GM19328 (cell line): ENCODE data around the gene PCDH1.

ENCODE experiments used
- ATAC-seq: cut with Tn5 transposase; IDR thresholded peaks from one replicate; pipeline ENCODE4 v1.9.1; 2021; ENCODE audit warnings: mild to moderate bottlenecking, moderate library complexity; ENCODE audit not compliant: unreplicated experiment

The PCDH1 gene

DNA sequence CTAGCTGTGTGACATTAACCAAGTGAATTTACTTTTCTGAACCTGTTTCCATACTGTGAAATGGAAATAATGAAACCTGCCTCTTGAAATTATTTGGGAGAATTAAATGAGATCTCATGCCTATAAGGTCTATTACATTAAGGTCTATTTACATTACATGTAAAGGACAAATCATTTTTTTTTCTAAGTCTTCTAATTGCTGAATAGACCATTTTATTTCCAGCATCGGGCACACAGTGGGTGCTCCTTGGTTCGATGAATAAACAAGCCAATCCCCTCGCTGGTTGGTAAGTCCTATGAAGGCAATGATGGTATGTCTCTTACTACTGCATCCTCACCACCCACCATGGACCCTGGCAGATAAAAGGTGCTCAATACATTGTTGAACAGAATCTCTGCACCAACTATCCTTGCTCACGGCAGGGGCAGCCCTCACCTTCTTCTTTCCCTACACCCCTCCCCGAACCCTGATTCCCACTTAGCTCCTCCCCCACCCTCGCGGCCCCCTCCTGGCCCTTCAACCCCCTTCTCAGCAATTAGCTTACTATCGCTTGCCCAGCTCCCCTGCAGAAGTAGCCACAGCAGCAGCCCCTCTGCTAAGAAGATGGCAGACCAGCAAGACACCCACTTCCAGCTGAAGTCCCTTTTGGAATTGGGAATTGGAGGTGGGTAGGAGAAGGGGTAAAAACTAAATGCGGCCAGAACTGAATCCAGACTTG, 3.0 kb downstream of the PCDH1 start:
- ATAC-seq = no peak

DNA sequence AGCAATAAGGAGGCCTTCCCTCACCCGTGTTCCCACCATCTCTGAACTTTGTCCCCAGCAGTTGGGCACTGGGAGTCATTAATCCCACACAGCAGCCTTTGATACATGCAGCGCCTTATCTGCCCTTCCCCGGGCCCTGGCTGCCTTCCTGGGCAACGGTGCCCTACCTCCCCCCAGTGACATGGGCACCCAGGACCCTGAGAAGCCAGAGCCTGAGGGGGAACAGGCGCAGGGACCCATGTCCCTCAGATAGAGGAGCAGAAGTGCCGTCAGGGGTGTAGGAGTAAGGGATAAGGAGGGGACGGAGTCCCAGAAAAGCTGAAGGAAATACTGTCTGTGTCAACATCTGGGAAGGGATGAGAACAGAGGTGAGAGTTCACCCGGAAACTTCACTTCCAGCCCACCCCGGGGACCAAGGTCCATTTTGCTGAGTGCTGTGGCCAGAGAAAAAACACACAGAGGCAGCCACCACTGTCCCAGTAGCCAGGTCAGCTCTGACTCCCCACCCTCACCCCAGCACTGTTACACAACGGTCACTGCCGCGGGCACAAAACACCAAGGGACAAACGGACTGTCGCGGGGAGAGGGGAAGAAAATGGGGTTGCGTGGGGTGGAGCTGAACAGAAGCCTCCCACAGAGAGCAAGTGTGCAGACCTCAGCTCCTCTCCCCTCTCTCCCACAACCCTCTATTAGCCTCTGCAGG, 3.8 kb downstream of the PCDH1 start:
- no peak for ATAC-seq

DNA sequence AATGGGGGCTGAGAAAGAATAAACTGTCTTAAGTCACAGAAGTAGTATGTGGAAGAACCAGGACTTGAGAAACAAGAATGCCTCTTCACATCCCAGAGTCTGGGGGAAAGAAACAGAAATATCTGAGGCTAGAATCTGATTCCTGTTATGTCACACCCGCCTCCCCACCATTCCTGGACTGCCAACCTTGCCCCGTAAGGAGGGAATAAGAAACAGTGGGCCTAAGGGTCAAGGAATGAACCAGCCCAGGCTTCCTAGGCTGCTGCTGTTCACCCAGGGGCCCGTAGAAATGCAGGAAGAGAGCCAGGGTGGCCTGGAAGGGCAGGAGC, 4.3 kb downstream of the PCDH1 start:
- ATAC-seq = no peak

DNA sequence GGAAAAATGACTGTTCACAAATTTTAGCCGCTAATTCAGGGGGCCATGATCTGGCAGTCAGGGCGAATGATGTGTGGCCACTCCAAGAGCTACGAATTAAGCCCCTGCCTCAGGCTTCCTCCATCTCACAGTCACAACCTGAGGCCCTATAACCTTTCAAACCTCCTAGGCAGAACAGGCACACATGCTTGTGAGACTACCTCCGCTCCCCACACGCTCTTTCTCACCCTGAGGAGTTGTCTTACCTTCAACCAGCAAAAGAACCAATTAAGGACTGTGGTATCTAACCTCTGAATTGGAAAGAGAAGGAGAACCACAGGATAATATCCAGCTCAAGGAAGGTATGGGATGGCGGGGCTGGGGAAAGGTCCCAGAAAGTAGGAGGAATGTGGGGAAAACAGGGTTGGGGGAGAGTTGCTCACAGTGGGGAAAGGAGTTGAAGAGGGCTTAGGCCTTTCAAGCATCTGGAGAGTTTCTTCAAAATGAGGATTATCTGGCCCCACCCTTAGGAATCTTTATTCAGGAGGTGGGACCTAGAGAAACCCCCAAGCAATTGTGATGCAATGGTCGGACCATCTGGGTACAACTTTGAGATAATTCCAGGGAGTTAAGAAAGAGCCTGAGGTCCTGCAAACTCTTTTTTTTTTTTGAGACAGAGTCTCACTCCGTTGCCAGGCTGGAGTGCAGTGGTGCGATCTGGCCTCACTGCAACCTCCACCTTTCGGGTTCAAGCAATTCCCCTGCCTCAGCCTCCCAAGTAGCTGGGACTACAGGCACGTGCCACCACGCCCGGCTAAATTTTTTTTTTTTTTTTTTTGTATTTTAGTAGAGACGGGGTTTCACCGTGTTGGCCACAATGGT, 5.5 kb downstream of the PCDH1 start:
- ATAC-seq = no peak

DNA sequence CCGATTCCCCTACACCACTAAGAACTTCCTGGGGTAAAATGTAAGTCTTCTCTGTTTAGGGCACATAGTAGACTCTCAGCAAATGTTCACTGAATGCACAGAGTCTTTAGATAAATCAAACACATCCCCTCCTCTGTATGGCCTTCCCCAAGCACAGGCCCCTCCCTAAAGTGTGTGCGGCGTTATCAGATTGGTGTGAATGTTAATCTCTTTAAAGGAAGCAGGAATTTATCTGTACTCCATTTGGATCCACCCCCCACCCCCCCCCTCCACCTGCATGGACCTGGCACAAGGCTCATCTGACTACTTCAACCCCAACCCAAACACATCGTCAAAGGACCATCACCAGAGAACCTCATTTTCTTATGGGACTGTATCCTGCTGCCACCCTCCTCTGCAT, 6.3 kb downstream of the PCDH1 start:
- ATAC-seq = no peak

DNA sequence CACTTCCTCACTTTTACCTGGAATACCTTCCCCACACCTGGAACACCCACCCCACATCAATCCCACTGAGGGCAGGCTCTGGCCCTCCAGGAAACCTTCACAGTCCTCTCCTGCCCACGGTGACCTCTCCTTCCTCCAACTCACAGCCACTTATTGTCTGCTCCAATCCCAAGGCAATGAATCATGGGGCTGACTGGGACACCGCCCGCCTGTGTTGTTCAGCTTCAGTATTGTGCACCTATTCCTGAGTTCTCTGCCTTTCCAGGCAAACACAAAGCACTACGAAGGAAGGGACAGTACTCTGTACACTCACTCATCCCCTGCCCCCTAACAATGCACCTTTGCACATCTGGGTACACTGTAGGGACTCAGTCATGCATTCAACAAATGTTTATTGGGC, 7.3 kb downstream of the PCDH1 start:
- ATAC-seq = no peak

DNA sequence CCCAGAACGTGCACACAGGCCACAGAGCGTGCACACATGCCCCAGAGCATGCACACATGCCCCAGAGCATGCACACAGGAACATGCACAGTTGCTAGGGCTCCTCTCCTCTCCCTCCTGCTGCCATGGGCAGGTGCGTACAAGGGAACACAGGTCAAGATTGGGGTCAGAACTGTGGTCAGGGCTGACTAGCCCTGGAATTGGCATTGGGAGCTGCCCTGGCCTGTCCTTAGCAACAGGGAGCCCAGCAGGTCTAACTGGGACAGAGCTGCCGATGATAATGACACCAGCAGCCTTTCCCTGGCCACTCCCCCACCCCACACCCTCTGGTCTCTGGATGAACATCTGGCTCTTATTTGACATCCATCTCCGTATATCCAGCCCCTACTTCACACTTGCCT, 8.0 kb downstream of the PCDH1 start:
- no peak for ATAC-seq

DNA sequence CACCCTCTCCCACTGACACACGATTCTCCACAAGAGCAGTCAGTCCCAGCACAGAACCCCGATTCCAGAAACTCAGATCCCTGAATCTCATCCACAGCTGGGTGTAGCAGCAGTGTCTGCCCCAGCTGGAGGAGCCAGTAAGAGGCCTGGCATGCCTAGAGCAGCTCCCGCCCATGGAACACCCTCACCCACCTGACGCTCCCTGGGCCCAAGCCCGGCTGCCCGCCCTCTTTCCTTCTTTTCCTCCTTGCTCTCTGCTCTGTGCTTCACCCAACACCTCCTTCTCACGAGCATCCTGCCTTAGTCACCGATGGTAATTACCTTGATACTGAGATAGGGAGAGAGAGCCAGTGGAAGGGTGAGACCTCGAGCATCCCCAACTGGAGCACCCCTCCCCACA, 8.7 kb downstream of the PCDH1 start:
- no peak for ATAC-seq

DNA sequence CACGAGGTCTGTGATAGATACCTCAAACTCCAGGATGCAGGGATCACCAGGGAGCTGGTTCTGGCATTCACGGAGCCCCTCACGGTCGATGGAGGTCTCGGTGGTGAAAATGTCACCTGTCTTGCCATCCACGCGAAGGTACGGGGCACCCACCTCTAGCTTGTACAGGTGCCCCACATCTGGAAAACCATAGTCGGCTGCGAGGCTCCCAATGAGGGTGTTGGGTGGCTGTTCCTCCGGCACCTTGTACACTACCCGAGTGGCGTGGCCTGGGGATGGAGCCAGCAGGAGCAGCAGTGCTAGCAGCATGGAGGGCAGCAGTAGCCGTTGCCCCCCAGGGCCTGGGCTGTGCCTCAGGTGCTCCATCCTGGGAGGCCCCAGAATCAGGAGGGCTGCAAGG, 9.2 kb downstream of the PCDH1 start:
- ATAC-seq = no peak

DNA sequence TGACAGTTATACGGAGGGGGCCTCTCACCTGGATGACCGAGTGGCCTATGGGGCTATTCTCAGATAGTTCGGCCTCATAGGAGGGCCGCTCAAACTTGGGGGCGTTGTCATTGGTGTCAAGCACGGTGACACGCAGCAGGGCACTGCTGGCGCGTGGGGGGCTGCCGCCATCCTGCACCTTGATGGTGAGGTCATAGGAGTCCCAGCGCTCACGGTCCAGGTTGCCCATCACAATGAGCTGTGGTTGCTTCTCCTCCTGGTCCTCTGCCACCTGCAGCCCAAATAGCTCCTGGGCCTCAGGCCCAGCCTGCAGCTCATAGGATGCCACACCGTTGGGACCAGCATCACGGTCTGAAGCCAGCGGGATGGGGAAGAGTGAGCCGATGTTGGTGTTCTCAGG, 9.7 kb downstream of the PCDH1 start:
- ATAC-seq = no peak

DNA sequence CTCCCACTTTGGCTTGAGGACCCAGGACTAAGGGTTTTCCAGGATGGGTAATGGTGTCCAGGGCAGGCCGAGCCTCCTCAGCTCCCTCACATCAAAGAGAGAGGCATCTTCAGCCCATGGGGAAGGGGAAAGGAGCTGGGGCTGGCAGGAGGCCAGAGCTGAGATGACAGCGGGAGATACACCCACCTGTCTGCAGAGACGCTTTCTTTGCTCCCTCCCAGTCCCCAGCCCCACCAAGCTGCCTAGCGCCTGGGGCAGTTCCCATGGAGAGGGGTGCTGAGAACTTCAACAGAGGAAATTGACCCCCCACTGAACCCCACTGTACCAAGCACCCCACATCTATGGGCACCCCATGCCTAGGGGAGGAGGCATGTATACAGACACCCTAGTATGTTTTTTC, 10.6 kb downstream of the PCDH1 start:
- no peak for ATAC-seq

DNA sequence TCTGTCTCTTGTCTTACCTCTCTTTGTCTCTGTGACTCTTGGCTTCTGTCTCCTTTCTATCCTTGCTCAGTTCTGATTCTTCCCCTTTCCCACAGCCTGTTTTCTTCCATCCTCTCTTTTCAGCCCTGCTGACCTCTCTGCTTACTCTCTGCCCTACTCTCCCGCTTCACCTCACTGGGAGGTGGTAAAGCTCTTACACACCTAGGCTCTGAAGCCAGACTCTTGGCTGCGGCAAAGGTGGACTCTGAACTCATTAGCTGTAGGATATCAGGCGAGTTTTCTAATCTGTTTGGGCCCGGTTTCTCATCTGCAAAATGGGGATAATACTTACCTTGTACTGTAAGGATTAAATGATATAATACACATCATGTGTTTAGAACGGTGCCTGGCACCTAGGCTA, 11.1 kb downstream of the PCDH1 start:
- ATAC-seq = no peak

DNA sequence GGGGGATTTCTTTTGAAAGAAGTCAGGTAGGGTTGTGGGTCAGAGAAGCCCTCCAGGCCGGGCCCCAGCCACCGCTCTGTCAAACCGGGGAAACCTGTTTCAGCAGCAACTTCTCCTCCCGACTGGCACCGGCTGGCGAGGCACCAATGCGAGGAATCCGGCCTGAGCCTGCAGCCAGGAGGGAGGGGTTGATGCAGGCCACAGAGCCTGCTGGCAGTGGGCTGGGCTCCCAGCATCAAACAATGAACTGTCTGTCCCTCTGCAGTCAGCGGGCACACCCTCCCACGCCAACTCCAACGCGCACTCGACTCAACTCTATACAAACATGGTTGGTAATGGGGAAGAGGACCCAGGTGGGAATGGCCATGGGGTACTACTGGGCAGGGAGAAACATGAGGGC, 12.1 kb downstream of the PCDH1 start:
- ATAC-seq = no peak

DNA sequence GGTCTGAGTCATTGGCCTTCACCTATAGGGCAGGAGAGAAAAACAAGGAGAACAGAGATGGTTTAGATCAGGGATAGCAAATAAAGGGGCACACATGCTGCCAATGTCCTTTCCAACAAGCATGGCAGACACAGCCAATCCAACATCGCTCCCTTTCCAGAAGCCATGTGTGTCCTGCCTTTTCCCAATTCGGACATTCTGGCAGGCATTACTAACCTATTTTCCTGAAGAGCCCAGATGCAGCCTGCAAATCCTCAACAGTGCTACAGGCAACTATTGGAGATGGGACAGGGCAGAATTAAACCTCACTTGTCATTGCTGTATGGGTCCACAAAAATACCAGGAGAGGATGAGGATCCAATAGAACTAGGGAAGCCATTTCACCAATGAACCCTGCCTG, 12.8 kb downstream of the PCDH1 start:
- ATAC-seq = no peak

DNA sequence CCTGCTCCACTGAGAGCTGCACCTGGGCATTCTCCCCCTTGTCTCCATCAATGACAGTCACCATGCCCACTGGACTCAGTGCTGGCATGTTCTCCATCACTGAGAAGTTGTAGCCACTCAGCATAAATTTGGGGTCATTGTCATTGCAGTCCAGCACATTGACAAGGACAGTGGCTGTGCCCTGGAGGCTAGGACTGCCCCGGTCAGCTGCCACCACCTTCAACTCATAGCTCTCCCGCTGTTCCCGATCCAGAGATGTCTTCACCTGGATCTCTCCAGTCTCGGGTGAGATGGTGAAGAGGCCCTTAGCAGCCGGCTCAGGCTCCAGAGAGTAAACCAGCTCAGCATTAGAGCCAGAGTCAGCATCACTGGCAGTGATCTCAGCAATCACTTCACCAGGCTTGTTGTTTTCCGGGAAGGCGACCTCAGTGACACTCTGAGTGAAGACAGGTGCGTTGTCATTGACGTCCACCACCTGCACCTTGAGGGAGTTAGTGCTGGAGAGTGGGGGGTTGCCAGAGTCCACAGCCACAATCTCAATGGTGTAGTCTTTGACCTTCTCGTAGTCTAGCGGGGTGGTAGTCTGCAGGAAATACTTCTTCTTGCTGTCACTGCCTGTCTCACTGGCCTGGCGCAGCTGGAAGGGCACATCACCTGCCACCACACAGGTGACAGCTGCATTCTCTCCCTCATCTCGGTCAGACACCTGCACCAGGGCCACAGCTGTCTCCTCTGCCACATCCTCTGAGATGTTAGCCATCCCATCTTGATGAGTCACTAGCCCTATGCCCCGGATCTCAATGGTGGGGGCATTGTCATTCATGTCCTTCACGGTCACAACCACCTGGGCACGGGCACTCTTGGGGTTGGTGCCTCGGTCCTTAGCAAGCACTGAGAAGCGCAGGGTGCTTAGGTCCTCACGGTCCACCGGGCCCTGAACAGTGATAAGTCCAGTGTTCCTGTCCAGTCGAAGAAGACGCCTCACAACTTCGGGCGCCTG, 13.5 kb downstream of the PCDH1 start:
- no peak for ATAC-seq

DNA sequence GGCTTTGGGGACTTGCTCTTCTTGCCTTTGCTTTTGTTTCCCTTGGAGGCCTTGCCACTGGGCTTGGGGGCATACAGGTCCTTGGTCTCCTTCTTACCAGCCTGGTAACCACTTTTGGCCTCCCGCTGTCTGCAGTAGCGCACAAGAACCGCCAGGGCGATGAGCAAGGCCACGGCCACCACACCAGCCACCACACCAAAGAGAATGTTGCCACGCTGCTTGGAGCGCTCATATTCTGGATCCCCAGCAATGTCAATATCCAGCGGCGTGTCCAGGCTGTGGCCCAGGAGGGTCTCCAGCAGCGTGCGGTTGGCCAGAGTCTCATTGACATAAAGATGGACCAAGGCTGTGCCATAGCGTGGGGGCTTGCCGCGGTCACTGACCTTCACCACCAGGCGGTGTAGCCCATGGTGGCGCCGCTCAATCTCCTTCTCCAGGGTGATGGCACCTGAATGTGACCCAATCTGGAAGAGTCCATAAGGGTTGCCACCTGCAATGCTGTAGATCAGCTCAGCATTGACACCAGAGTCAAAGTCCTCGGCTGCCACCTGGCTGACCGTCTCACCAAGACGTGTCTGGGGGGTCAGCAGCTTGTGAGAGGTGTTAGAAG, 14.5 kb downstream of the PCDH1 start:
- no peak for ATAC-seq

DNA sequence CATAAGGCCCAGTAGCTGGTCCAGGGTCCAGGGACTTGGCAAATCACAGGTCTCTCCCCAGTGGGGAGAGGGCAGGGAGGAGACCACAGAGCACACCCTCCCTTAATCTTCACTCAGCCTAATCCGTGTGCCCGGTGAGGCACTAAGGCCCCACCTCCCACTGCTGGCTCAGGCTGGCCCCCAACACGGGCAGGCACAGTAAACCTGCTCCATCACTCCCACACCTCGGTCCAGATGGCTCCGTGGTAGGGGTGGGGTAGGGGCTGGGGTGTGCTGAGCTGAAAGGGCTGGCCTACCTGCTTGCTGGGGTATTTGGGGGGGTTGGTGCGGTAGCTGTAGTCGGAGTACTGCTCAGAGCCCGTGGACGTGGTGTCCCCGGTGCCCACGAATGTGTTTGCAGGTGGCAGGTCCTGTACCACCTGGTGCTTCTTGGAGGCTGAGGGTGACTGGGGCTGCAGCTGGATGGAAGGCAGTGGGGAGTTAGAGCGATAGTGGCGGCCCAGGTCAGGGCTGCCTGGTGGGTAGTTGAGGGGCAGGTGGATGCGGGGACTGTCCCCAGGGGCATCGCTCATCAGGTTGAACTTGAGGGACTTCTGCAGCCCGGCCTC, 15.2 kb downstream of the PCDH1 start:
- ATAC-seq = no peak

DNA sequence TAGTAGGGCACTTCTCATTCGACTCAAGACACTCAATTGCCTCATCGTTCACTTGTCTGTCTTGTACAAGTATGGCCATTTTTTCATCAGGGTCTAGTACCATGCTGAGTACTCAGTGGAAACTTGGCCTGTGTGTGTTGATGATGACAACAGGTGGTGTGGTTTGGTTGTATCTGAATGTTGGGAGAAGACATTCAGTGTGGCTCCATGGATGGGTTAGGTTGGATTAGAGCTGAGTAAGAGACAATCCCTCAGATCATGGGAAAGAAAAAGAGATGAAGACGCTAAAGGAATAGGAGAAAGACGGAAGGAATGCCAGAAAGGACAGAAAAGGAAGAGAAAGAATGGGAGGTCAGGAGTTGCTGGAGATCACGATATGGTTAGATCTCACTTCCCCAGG, 17.0 kb downstream of the PCDH1 start:
- ATAC-seq = no peak

DNA sequence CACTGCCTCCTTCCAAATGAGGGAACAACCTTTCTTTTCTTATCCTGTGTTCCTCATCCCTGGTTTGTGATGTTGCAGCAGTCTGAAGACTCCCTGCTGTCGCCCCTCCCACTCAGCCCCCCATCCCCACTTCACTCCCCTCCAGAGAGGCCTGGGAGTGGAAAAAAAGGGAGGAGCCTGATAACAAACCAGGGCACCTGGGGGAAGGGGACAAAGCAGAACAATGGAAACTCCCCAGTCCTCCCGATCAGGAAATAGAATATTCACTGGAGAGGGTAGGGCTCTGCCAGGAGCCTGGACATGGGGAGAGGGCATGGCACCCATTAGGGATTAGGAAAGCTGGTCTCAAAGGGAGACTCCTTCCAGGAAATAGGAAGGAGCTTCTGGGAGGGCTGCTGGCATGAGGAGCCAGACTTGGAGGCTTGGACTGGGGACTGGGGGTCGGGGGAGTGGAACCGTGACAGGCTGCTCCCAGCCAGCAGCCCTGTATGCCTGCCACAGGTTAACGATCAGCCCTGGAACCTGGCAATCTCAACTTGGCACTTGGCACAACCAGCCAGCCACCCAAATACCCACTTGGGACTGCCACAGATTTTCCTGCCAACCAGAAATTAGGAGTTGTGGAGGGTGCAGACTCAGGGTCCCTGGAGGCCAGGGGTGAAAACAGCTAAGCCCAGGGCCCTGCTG, 20.0 kb downstream of the PCDH1 start:
- ATAC-seq = no peak
